Prostate gland (tissue), 2 donors: Measurements from ENCODE around the gene BAIAP2. TPM values are rescaled to one million over a fixed set of nuclear protein-coding genes. Genes with fewer than 3 reads are reported as not detected.

ENCODE experiments used
- DNase-seq: peaks from one replicate; pipeline ENCODE4 v3.0.0-alpha.2; 2019; ENCODE audit warnings: low spot score
- H3K27ac ChIP-seq, 2 donors: fragments of 200-600 bp; sonication (generic); 2 replicates each; pipeline ENCODE4 v1.5.1; 2017 to 2019
- H3K27me3 ChIP-seq: fragments of 200-600 bp; sonication (generic); replicated peaks from 2 replicates; pipeline ENCODE4 v1.5.1; 2019; ENCODE audit not compliant: insufficient read depth
- H3K36me3 ChIP-seq, 2 donors: fragments of 200-600 bp; sonication (generic); 1 replicate in 1 of 2; 2 replicates in 1 of 2; pipeline versions ENCODE4 v1.5.1 to v1.8.1; 2017 to 2019
- H3K4me1 ChIP-seq: fragments of 200-600 bp; sonication (generic); replicated peaks from 2 replicates; pipeline ENCODE4 v1.5.1; 2019
- H3K4me3 ChIP-seq, 2 donors: fragments of 200-600 bp; sonication (generic); 2 replicates each; pipeline ENCODE4 v1.5.1; 2017 to 2019
- H3K9me3 ChIP-seq: fragments of 200-600 bp; sonication (generic); 2 replicates; pipeline ENCODE4 v1.5.1; 2017
- CTCF ChIP-seq, 4 experiments: fragments of 200-600 bp in 2 of 4; fragments of 450-650 bp in 2 of 4; sonication (generic) in 2 of 4; IDR thresholded peaks; 1 replicate in 3 of 4; 2 replicates in 1 of 4; pipeline ENCODE4 v1.5.1; 2016 to 2019; ENCODE audit warnings: antibody characterized with exemption in 4 of 4, mild to moderate bottlenecking in 2 of 4, moderate library complexity in 2 of 4
- POLR2A ChIP-seq: fragments of 450-650 bp; IDR thresholded peaks from one replicate; pipeline ENCODE4 v1.6.1; 2016; ENCODE audit warnings: antibody characterized with exemption, mild to moderate bottlenecking
- POLR2AphosphoS5 ChIP-seq: sonication (generic); formaldehyde crosslinking; IDR thresholded peaks from one replicate; pipeline ENCODE4 v1.6.1; 2017; ENCODE audit warnings: antibody characterized with exemption
- WGBS: methylation state at CpG from one replicate; pipeline ENCODE4 v1.1.5; 2018; 5-methylcytosine and 5-hydroxymethylcytosine counted together
- intact Hi-C: fragments of 100-400 bp; cut with DNase I; formaldehyde crosslinking; loops from one replicate; pipeline ENCODE4 v1.14.2; 2022
- total RNA-seq, 2 donors: library from RNA; depleted of rRNA; stranded (reverse); fragments of >200 nt; gene quantifications; one replicate each; pipeline ENCODE4 v1.1.0, GENCODE V29; 2016

The BAIAP2 gene
- total RNA-seq, 2 donors from 2014 or later = 125 to 148 TPM

DNA sequence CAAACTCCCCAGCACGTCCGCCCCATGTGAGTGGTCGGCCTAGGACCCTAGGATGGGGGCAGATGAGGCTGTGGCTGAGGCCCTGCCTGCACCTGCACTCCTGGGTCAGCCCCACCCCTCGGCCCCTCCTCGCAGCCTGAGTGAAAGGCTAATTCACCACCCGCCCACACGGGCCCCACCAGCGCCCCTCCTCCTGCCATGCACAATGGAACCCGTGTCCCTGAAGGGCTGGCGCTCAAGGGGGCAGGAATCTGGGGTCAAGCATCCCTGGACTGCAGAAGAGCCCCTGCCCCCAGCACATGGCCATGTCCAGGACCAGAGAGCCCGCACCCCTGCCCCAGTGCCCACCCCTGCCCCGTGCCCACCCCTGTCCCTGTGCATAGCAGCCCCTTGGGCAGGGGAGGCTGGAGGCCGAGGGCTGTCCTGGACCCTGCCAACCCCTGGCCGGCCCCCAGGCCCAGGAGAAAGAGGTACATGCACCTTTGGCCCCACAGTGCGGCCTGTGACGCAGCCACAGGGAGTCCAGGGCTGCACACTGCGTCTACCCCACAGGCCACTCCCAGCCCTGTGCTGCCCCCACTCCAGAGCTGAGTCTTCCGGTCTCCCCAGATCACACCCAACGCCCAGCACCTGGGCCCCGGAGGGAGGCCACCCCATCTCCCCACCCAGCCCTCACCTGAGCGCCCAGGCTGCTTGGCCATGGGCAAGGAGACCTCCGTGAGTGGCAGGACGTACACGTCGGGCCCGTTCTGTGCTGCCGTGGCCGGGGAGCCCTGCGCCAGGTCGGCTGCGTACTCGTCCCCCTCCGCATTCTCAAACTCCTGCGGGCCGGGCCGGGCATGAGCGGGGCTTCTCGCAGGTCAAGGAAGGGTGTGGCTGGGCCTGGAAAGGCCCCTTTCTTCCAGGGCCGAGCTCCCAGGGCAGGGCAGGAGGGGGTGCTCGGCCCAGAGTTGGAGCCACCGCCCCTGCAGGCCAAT is 95.7 kb downstream of the BAIAP2 start:
- intact Hi-C loops = no loop called here
- WGBS = 87% methylated on average over 30 of the region's 41 CpGs
- DNase-seq = no peak
- Histone ChIP-seq H3K36me3 (no peaks in the 10 kb centered on the region), H3K4me1 (no peaks in the 10 kb centered on the region), H3K27ac (no peak overlapping the region), H3K9me3 (no peaks in the 10 kb centered on the region), H3K27me3 (no peaks in the 10 kb centered on the region), H3K4me3 (no peak overlapping the region)
- TF ChIP-seq POLR2AphosphoS5 = no peak
- TF ChIP-seq CTCF (IDR thresholded peaks at IDR 0.05) = no peak
- no peak for TF ChIP-seq POLR2A

DNA sequence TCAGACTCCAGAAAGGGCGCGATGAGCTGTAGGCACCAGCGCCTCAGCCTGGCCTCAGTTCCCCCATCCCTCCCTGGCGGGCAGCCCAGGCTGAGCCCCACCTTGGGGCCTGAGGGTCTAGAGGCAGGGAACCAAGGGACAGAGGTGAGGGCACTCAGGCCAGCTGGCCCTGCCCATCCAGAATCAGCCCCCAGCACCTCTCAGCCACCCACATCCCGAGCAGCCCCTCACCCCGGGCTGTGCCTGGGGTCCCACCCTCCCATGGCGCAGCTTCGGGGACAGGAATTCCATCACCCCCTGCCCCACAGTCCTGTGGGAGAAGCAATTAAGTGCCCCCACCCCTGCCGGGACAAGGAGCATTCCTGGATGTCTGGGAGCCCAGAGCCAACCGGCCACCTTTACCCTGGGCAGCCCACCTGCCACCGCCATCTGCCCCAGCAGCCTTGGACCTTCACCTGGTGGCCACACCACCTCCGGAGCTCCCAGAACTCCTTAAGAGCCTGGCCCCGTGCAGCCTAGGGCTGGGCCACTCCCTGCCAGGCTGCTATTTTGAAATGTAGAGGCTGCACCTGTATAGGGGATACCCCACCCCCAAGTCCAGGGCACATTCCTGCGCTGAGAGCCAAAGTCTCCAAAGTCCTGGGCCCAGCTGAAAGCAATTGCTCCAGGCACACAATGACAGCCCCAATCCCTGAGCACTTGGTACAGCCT is 96.7 kb downstream of the BAIAP2 start:
- no peaks in the 10 kb centered on the region for H3K4me1 ChIP-seq
- intact Hi-C loops = no loop called here
- 89% methylated on average over 14 of the region's 14 CpGs for WGBS
- TF ChIP-seq POLR2AphosphoS5 (no peak), POLR2A (no peak), CTCF (IDR thresholded peaks at IDR 0.05) (no peak)
- no peak overlapping the region for H3K27ac ChIP-seq
- H3K27me3 ChIP-seq = no peaks in the 10 kb centered on the region
- no peaks in the 10 kb centered on the region for H3K9me3 ChIP-seq
- no peak overlapping the region for H3K4me3 ChIP-seq
- no peak for DNase-seq
- no peaks in the 10 kb centered on the region for H3K36me3 ChIP-seq

GRCh38 chr17:81132197-81132540 is 97.2 kb downstream of the BAIAP2 start:
- H3K27me3 ChIP-seq = no peaks in the 10 kb centered on the region
- no peaks in the 10 kb centered on the region for H3K9me3 ChIP-seq
- TF ChIP-seq POLR2AphosphoS5 (no peak), POLR2A (no peak), CTCF (IDR thresholded peaks at IDR 0.05) (no peak)
- no peak overlapping the region for H3K27ac ChIP-seq
- DNase-seq = no peak
- H3K4me1 ChIP-seq = no peaks in the 10 kb centered on the region
- H3K4me3 ChIP-seq = no peak overlapping the region
- WGBS = 67% methylated on average over 5 of the region's 11 CpGs
- intact Hi-C loops = no loop called here
- no peaks in the 10 kb centered on the region for H3K36me3 ChIP-seq

- no peak overlapping the region for H3K4me3 ChIP-seq
- no peaks in the 10 kb centered on the region for H3K4me1 ChIP-seq
- no peak overlapping the region for H3K27ac ChIP-seq
- no peak for DNase-seq
- no peaks in the 10 kb centered on the region for H3K27me3 ChIP-seq
- TF ChIP-seq POLR2A (no peak), POLR2AphosphoS5 (no peak), CTCF (IDR thresholded peaks at IDR 0.05) (no peak)
- no peaks in the 10 kb centered on the region for H3K36me3 ChIP-seq
- intact Hi-C loops = no loop called here
- WGBS = 90% methylated on average over 16 of the region's 22 CpGs
- no peaks in the 10 kb centered on the region for H3K9me3 ChIP-seq
These were observed 98.1 kb downstream of the BAIAP2 start for GRCh38 chr17:81132770-81133723.
